Right lobe of liver (tissue), 4 donors: ENCODE measurements around the gene TTC23.

Source experiments
- POLR2A ChIP-seq: fragments of 450-650 bp; IDR thresholded peaks from one replicate; pipeline ENCODE4 v1.6.1; 2017; ENCODE audit warnings: antibody characterized with exemption, mild to moderate bottlenecking
- TF ChIP-seq, protein P1 (sequence below), 4 donors: fragments of 200-600 bp in 3 of 4; fragments of 450-650 bp in 1 of 4; IDR thresholded peaks; one replicate each; pipeline versions ENCODE4 v1.5.1 to v1.8.0; 2016 to 2022; ENCODE audit warnings: antibody characterized with exemption in 4 of 4, mild to moderate bottlenecking in 2 of 4
- donor health status: DM: no; HTN: no; CAD: no.
- donor health status: DM: no; HTN: no; CAD: no.
- donor health status: DM: no; HTN: yes; CAD: no.

DNA sequence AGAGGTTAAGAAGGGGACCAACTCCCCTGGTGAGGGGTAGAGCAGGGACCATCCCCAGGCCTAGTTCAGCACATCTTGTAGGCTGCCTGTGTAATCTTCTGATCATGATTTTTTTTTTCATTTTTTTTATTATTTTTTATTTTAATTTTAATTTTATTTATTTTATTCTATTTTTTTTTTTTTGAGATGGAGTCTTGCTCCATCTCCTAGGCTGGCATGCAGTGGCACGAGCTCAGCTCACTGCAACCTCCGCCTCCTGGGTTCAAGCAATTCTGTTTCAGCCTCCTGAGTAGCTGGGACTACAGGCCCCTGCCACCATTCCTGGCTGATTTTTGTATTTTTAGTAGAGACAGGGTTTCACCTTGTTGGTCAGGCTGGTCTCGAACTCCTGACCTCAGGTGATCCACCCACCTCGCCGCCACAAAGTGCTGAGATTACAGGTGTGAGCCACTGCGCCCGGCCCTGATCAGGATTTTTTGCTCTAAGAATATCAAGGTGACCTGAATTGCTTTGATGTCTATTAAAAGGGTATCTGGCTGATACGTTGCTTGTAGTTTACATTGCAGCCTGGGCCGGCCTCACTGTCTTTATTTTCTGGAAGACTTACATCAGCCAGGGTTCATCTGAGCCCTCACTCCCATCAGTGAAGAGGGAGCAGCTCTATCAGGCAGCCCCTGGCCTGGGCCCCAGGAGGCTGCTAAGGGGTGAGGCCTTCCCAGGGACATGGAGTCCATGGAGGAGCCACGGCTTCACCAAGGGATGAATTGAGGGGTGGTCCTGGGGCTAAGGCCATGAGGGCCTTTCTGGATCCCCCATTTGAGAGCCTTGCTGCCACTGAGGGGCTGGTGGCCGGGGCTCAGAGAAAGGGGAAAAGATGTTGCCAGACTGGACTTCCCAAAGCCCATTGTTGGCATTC is 133.8 kb downstream of the TTC23 start:
- TF ChIP-seq, protein P1, sequence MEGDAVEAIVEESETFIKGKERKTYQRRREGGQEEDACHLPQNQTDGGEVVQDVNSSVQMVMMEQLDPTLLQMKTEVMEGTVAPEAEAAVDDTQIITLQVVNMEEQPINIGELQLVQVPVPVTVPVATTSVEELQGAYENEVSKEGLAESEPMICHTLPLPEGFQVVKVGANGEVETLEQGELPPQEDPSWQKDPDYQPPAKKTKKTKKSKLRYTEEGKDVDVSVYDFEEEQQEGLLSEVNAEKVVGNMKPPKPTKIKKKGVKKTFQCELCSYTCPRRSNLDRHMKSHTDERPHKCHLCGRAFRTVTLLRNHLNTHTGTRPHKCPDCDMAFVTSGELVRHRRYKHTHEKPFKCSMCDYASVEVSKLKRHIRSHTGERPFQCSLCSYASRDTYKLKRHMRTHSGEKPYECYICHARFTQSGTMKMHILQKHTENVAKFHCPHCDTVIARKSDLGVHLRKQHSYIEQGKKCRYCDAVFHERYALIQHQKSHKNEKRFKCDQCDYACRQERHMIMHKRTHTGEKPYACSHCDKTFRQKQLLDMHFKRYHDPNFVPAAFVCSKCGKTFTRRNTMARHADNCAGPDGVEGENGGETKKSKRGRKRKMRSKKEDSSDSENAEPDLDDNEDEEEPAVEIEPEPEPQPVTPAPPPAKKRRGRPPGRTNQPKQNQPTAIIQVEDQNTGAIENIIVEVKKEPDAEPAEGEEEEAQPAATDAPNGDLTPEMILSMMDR (IDR thresholded peaks at IDR 0.05) = no peak
- no peak for TF ChIP-seq POLR2A
